ENCODE results near the gene TMPRSS9.

TMPRSS9 gene

DNA sequence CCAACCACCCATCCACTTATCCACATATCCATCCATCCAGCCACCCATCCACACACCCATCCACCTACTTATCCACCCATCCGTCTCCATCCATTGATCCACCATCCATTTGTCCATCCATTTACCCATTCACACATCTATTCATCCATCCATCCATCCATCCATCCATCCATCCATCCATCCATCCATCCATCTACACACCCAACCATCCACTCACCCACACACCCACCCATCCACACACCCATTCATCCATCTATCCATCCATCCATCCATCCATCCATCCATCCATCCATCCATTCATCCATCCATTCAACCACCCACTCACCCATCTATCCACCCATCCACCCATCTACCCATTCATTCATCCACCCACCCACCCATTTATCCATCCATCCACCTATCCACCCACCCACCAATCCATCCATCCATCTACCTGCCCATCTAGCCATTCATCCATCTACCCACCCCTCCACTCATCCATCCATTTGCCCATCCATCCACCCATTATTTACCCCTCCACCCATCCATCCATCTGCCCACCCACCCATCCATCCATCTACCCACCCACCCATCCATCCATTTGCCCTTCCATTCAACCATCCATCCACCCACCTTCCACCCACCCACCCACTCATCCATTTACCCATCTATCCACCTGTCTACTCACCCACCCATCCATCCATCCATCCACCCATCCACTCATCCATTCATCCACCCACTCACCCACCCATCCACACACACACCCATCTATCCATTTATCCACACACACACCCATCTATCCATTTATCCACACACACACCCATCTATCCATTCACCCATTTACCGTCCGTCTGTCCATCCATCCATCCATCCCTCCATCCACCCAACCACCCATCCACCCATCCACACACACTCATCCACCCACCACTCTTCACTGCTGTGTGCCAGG, 2.5 kb upstream of the TMPRSS9 start:
- H3K4me3 ChIP-seq (ENCODE audit: low read length), result no peak overlapping the region
- no peaks in the 10 kb centered on the region for H3K4me1 ChIP-seq (ENCODE audit: control insufficient read depth, insufficient read depth, low read length)
- H3K27me3 ChIP-seq (ENCODE audit: control insufficient read depth, insufficient read depth, low read length), result peaks cover 27% of the 10 kb centered on the region
- H3K9ac ChIP-seq (ENCODE audit: low read length), result no peak overlapping the region
- no peaks in the 10 kb centered on the region for H3K36me3 ChIP-seq (ENCODE audit: control insufficient read depth, insufficient read depth, low read length)
- H3K9me3 ChIP-seq (ENCODE audit: control insufficient read depth, low read length), result no peaks in the 10 kb centered on the region

DNA sequence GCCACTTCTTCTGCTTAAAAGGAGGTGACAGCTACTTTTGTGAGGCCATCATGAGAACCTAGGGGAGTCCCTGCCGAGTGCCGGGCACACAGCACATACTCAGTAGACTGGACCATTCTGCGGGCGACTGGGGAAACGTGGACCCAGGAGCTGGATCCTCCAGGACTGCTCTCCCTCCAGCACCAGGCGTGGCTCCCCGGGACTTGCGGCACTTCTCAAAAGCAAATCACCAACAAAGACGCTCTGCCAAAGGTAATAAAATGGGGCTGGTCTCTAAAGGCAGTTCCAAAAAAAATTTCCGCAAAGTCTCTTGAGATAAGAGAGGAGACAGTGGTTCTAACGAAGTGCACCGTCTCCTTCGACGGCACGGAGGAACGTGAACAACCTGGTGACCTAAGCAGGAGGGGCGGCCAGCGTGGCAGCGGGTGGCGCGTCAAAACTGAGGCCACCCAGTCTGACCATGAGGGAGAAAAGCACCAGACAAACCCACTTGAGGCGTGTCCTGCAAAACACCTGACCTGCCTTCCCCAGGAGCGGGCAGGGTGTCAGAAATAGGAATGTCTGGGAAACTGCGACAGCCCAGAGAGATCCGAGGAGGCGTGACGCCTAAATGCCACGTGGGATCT, 1.4 kb upstream of the TMPRSS9 start:
- H3K9me3 ChIP-seq (ENCODE audit: control insufficient read depth, low read length), result no peaks in the 10 kb centered on the region
- no peak overlapping the region for H3K9ac ChIP-seq (ENCODE audit: low read length)
- H3K4me1 ChIP-seq (ENCODE audit: control insufficient read depth, insufficient read depth, low read length), result no peaks in the 10 kb centered on the region
- H3K36me3 ChIP-seq (ENCODE audit: control insufficient read depth, insufficient read depth, low read length), result no peaks in the 10 kb centered on the region
- H3K27me3 ChIP-seq (ENCODE audit: control insufficient read depth, insufficient read depth, low read length), result peaks cover 38% of the 10 kb centered on the region
- no peak overlapping the region for H3K4me3 ChIP-seq (ENCODE audit: low read length)

DNA sequence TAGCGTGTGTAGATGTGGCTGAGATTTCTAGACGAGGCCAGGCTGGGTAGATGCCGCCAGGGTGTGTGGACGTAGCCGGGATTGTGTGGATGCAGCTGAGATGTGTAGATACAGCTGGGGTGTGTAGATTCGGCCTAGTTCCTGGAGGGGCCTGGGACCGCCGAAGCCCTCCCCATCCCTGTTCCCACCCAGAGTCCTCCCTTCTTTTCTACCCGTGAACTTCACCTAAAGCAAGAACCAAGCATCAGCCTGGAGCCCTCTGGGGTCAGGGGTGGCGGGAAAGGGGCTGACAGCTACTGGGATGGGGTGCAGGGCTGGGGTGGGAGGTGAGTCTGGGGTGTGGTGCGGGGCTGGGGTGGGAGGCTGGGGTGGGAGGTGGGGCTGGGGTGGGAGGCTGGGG, 768 bp downstream of the TMPRSS9 start:
- H3K9ac ChIP-seq (ENCODE audit: low read length), result no peak overlapping the region
- H3K4me1 ChIP-seq (ENCODE audit: control insufficient read depth, insufficient read depth, low read length), result no peaks in the 10 kb centered on the region
- peaks cover 38% of the 10 kb centered on the region for H3K27me3 ChIP-seq (ENCODE audit: control insufficient read depth, insufficient read depth, low read length)
- H3K36me3 ChIP-seq (ENCODE audit: control insufficient read depth, insufficient read depth, low read length), result no peaks in the 10 kb centered on the region
- H3K4me3 ChIP-seq (ENCODE audit: low read length), result no peak overlapping the region
- H3K9me3 ChIP-seq (ENCODE audit: control insufficient read depth, low read length), result no peaks in the 10 kb centered on the region

DNA sequence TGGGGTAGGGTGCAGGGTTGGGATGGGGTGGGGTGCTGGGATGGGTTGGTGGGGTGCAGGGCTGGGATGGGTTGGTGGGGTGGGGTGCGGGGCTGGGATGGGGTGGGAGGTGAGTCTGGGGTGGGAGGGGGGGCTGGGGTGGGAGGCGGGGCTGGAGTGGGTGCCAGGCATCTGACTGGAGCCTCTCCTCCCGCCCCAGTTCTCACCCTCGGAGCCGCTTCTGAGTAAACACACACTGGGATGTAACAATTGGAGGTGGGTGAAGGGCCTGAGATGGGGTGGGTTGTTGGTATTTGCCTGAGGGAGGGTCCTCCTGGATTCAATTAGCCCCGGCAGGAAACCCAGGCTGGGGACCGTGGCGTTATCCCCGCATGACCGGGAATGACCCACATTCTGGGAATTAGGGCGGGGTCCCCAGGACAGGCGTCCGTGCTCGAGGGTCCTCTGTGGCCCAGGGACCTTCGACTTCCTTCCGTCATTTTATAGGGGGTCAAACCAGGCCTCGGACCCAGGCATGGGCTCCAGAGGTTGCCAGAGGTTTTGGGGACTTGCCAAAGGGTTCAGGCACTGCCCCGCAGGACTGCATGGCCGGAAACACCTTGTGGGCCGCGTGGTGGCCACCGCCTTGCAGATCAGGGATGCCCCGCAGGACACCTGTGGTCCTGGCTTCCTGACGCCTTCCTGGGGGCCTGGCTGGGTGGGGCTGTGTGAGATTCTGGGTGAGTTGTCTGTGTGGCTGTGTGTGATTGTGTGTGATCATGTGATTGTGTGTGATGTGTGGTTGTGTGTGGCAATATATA, 1.4 kb downstream of the TMPRSS9 start:
- Histone ChIP-seq H3K27me3 (ENCODE audit: control insufficient read depth, insufficient read depth, low read length) (peaks cover 38% of the 10 kb centered on the region), H3K36me3 (ENCODE audit: control insufficient read depth, insufficient read depth, low read length) (no peaks in the 10 kb centered on the region), H3K9ac (ENCODE audit: low read length) (no peak overlapping the region), H3K9me3 (ENCODE audit: control insufficient read depth, low read length) (no peaks in the 10 kb centered on the region), H3K4me3 (ENCODE audit: low read length) (no peak overlapping the region), H3K4me1 (ENCODE audit: control insufficient read depth, insufficient read depth, low read length) (no peaks in the 10 kb centered on the region)

DNA sequence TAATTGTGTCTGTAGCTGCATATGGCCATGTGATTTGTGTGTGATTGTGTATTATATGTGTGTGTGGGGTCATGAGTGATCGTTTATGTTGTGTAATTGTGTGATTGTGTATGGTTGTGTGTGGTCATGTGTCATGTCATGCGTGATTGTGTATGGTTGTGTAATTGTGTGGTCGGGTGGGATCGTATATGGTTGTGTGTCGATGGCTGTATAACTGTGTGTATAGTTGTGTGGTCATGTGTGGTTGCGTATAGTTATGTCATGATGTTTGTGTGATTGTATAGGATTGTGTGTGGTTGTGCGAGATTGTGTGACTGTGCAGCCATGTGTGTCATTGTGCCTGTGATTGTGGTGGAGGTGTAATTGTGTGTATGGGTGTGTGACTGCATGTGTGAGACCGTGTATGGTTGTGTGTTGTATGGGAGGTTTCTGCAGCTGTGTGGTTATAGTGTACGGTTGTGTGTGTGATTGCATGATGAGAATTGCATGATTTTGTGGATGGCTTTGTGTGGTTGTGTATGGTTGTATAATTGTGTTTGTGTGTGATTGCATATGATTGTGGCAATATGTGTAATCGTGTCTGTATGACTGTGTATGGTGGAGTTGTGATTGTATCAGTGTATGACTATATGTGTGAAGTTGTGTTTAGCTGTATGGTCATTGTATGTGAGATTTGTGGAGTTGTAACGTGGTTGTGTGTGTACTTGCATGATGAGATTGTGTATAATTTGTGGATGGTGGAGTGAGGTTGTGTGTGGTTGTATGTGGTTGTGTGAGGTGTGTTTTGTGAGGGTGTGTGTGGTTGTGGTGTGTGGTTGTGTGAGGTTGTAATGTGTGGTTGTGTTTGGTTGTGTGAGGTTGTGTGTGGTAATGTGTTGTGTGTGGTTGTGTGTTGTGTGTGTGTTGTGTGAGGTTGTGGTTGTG, 2.2 kb downstream of the TMPRSS9 start:
- H3K36me3 ChIP-seq (ENCODE audit: control insufficient read depth, insufficient read depth, low read length), result no peaks in the 10 kb centered on the region
- H3K4me1 ChIP-seq (ENCODE audit: control insufficient read depth, insufficient read depth, low read length), result no peaks in the 10 kb centered on the region
- no peak overlapping the region for H3K4me3 ChIP-seq (ENCODE audit: low read length)
- H3K9ac ChIP-seq (ENCODE audit: low read length), result no peak overlapping the region
- peaks cover 38% of the 10 kb centered on the region for H3K27me3 ChIP-seq (ENCODE audit: control insufficient read depth, insufficient read depth, low read length)
- no peaks in the 10 kb centered on the region for H3K9me3 ChIP-seq (ENCODE audit: control insufficient read depth, low read length)

DNA sequence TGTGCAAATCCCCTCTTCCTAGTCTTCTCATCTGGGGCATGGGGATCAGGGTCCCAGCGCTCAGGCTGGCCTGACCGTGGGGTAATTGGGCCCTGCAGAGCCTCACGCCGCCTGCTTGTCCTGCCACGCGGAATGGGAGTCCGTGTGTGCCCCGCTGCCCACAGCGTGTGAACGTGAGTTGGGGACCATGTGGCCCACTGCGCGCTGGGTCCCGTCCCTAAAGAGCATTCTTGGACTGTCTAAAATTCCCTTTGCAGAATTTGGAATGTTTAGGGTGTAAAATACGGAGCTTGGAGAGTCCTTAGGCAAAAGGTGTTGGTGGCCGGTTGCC, 2.9 kb downstream of the TMPRSS9 start:
- H3K4me3 ChIP-seq (ENCODE audit: low read length), result no peak overlapping the region
- H3K36me3 ChIP-seq (ENCODE audit: control insufficient read depth, insufficient read depth, low read length), result no peaks in the 10 kb centered on the region
- H3K27me3 ChIP-seq (ENCODE audit: control insufficient read depth, insufficient read depth, low read length), result peaks cover 38% of the 10 kb centered on the region
- no peaks in the 10 kb centered on the region for H3K9me3 ChIP-seq (ENCODE audit: control insufficient read depth, low read length)
- no peaks in the 10 kb centered on the region for H3K4me1 ChIP-seq (ENCODE audit: control insufficient read depth, insufficient read depth, low read length)
- H3K9ac ChIP-seq (ENCODE audit: low read length), result no peak overlapping the region

DNA sequence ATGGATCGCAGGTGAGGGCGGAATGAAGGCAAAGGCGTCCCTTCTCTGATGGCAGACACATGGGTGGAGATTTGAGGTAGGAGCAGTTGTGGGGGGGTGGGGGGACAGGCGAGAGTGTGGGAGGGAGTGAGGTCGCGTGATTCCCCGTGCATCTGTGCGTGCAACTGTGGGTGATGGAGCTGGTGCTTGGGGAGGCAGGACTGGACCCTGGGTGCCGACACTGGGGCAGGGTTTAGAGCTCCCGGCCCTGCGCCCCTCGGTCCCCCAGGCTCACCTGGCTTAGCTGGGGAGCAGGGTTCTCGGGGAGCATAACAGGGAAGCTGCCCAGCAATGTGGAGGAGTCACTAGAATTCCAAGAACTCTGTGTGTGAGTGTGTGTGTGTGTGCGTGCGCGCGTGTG, 3.4 kb downstream of the TMPRSS9 start:
- Histone ChIP-seq H3K4me1 (ENCODE audit: control insufficient read depth, insufficient read depth, low read length) (no peaks in the 10 kb centered on the region), H3K4me3 (ENCODE audit: low read length) (no peak overlapping the region), H3K27me3 (ENCODE audit: control insufficient read depth, insufficient read depth, low read length) (peaks cover 38% of the 10 kb centered on the region), H3K9me3 (ENCODE audit: control insufficient read depth, low read length) (no peaks in the 10 kb centered on the region), H3K9ac (ENCODE audit: low read length) (no peak overlapping the region), H3K36me3 (ENCODE audit: control insufficient read depth, insufficient read depth, low read length) (no peaks in the 10 kb centered on the region)

DNA sequence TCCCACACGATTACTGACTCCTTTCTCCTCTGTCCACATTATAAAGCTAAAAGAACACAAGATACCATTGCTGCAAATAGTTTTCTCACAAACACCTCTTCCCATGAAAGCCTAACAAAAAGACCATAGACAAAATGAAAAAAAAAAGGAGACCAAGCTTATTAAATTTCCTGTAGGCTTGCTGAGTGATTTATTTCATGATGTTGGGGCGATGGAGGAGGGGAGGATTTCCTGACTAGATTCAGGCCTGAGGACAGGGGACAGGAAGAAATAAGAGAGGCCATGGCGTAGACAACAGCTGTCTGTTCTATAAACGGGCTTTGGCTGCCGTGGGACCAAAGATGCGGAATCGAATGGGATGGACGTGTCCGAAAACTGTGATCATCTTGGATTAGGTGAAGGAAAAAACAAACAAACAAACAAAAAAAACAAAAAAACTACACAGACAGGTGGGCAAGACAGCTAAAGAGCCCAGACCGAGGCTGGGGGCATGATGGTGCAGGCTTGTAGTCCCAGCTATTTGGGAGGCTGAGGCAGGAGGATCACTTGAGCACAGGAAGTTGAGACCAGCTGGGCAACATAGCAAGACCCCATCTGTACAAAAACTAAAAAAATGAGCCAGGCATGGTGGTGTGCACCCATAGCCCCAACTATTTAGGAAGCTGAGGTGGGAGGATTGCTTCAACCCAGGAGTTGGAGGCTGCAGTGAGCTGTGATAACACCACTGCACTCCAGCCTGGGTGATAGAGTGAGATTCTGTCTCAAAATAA, 5.3 kb downstream of the TMPRSS9 start:
- peaks cover 25% of the 10 kb centered on the region for H3K27me3 ChIP-seq (ENCODE audit: control insufficient read depth, insufficient read depth, low read length)
- H3K4me1 ChIP-seq (ENCODE audit: control insufficient read depth, insufficient read depth, low read length), result no peaks in the 10 kb centered on the region
- H3K9ac ChIP-seq (ENCODE audit: low read length), result no peak overlapping the region
- no peaks in the 10 kb centered on the region for H3K9me3 ChIP-seq (ENCODE audit: control insufficient read depth, low read length)
- H3K36me3 ChIP-seq (ENCODE audit: control insufficient read depth, insufficient read depth, low read length), result no peaks in the 10 kb centered on the region
- H3K4me3 ChIP-seq (ENCODE audit: low read length), result no peak overlapping the region

DNA sequence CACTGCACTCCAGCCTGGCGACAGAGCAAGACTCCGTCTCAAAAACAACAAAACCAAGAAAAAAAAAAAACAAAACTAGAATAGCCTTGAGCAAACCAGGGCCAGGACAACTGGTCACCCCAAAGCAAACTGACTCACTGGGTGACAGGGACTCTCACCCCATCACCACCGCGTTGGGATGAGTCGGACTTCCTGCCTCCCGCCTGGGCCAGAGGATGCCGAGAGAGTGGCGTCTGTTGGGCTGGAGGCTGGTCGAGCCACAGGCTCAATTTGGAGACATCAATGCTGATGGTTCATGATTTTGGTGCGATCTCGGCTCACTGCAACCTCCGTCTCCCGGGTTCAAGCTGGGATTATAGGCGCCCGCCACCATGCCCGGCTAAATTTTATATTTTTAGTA, 11.6 kb downstream of the TMPRSS9 start:
- Histone ChIP-seq H3K36me3 (ENCODE audit: control insufficient read depth, insufficient read depth, low read length) (no peaks in the 10 kb centered on the region), H3K9me3 (ENCODE audit: control insufficient read depth, low read length) (no peaks in the 10 kb centered on the region), H3K9ac (ENCODE audit: low read length) (no peak overlapping the region), H3K4me1 (ENCODE audit: control insufficient read depth, insufficient read depth, low read length) (no peaks in the 10 kb centered on the region), H3K27me3 (ENCODE audit: control insufficient read depth, insufficient read depth, low read length) (peaks cover 8% of the 10 kb centered on the region), H3K4me3 (ENCODE audit: low read length) (no peak overlapping the region)

DNA sequence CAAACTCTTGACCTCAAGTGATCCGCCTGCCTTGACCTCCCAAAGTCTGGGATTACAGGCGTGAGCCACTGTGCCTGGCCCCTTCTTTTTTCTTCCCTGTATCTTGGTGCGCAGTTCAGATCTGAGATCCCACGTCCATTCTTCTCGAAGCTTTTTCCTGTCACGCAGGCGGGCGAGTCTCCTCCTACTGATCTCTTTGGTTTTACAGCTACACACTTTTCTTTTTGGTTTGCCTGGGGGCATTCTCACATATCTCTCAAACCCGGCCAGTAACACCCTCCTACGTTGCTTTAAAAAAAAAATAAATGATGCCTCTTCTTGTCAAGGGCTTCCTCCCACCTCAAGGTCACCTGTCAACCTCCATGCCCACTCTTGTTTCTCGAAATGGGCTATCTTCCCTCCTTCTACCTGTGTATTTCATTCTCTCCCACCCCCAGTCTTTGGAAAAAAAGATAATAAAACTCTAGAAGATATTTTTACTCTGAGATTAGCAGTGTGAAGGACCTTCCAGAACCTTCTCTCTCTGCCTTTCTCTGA, 12.1 kb downstream of the TMPRSS9 start:
- H3K36me3 ChIP-seq (ENCODE audit: control insufficient read depth, insufficient read depth, low read length), result no peaks in the 10 kb centered on the region
- H3K9me3 ChIP-seq (ENCODE audit: control insufficient read depth, low read length), result no peaks in the 10 kb centered on the region
- peaks cover 8% of the 10 kb centered on the region for H3K27me3 ChIP-seq (ENCODE audit: control insufficient read depth, insufficient read depth, low read length)
- no peaks in the 10 kb centered on the region for H3K4me1 ChIP-seq (ENCODE audit: control insufficient read depth, insufficient read depth, low read length)
- no peak overlapping the region for H3K9ac ChIP-seq (ENCODE audit: low read length)
- H3K4me3 ChIP-seq (ENCODE audit: low read length), result no peak overlapping the region

DNA sequence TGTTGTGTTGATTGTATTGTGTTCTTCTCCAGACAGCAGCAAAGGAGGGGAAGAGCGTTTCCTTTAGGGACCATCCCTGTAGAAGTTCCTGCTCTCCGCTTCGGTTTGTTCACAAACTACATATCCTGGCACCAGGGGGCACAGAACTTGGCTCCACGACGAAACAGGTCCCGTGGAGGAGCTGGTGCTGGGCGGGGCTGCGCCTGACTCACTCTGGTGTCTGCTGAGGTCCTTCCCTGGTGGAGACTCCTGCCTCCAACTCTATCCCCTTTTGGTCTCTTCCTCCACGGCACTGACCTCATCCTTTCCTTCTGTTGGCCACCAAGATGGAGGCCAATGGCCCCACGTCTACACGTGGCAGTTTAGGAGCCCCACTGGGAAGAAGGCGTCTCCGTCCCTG, 14.7 kb downstream of the TMPRSS9 start:
- no peaks in the 10 kb centered on the region for H3K36me3 ChIP-seq (ENCODE audit: control insufficient read depth, insufficient read depth, low read length)

More for the DNA sequence above, 14.7 kb downstream of the TMPRSS9 start:
- Histone ChIP-seq H3K4me1 (ENCODE audit: control insufficient read depth, insufficient read depth, low read length) (no peaks in the 10 kb centered on the region), H3K9me3 (ENCODE audit: control insufficient read depth, low read length) (no peaks in the 10 kb centered on the region), H3K4me3 (ENCODE audit: low read length) (no peak overlapping the region), H3K9ac (ENCODE audit: low read length) (no peak overlapping the region), H3K27me3 (ENCODE audit: control insufficient read depth, insufficient read depth, low read length) (peaks cover 8% of the 10 kb centered on the region)

Data from mucosa of stomach (tissue), 1 donor.